ENCODE data around the gene CACNA2D1. TPM values are rescaled to one million over a fixed set of nuclear protein-coding genes. Genes with fewer than 3 reads are reported as not detected.

The CACNA2D1 gene
- total RNA-seq, 1 experiment from 2014 or later: 0.27 TPM

DNA sequence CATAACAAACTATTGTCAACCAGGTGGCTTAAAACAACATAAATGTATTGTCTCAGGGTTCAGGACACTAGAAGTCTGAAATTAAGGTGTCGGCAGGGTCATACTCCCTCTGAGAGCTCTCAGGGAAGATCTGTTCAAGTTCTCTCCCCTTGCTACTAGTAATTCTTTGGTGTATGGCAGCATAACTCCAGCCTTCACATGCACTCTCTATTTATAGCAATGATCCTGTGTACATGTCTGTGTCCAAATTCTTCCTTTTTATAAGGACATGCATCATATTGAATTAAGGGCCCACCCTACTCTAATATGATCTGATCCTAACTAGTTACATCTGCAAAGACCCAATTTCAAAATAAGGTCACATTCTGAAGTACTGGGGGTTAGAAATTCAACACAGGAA lies 27.2 kb downstream of the CACNA2D1 start:
- no peak overlapping the region for H3K4me3 ChIP-seq (replicated peaks in 1 of 2; ENCODE audit: low read depth in 1 of 2, low read length in 2 of 2)
- DNase-seq (ENCODE audit: low read depth, low spot score) (no peak), ATAC-seq (no peak)
- H4K20me1 ChIP-seq (ENCODE audit: insufficient read depth): no peaks in the 10 kb centered on the region
- no peak overlapping the region for H3K4me2 ChIP-seq (ENCODE audit: low read length)
- ChIA-PET RAD21 (ENCODE audit: low non-redundant PET in 1 of 2, low total read pairs in 2 of 2, uncharacterized antibody in 2 of 2, unreplicated experiment in 2 of 2) (no interaction called here), CTCF (no interaction called here), POLR2A (no interaction called here)
- BruUV-seq (replicated peaks): no TSS peak
- H3K9me2 ChIP-seq (ENCODE audit: insufficient read depth): no peaks in the 10 kb centered on the region
- no peaks in the 10 kb centered on the region for H3K4me1 ChIP-seq (ENCODE audit: control insufficient read depth in 1 of 2, insufficient read depth in 2 of 2, low read length in 2 of 2)
- TF ChIP-seq, protein P1, sequence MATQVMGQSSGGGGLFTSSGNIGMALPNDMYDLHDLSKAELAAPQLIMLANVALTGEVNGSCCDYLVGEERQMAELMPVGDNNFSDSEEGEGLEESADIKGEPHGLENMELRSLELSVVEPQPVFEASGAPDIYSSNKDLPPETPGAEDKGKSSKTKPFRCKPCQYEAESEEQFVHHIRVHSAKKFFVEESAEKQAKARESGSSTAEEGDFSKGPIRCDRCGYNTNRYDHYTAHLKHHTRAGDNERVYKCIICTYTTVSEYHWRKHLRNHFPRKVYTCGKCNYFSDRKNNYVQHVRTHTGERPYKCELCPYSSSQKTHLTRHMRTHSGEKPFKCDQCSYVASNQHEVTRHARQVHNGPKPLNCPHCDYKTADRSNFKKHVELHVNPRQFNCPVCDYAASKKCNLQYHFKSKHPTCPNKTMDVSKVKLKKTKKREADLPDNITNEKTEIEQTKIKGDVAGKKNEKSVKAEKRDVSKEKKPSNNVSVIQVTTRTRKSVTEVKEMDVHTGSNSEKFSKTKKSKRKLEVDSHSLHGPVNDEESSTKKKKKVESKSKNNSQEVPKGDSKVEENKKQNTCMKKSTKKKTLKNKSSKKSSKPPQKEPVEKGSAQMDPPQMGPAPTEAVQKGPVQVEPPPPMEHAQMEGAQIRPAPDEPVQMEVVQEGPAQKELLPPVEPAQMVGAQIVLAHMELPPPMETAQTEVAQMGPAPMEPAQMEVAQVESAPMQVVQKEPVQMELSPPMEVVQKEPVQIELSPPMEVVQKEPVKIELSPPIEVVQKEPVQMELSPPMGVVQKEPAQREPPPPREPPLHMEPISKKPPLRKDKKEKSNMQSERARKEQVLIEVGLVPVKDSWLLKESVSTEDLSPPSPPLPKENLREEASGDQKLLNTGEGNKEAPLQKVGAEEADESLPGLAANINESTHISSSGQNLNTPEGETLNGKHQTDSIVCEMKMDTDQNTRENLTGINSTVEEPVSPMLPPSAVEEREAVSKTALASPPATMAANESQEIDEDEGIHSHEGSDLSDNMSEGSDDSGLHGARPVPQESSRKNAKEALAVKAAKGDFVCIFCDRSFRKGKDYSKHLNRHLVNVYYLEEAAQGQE (IDR thresholded peaks at IDR 0.05; ENCODE audit: low read depth): no peak
- TF ChIP-seq JUND (IDR thresholded peaks at IDR 0.05): no peak
- TF ChIP-seq CEBPB (IDR thresholded peaks at IDR 0.05; ENCODE audit: low read depth): no peak
- no peak for TF ChIP-seq CTCF (IDR thresholded peaks at IDR 0.05 in 2 of 3, conservative IDR thresholded peaks at IDR 0.05 in 1 of 3; ENCODE audit: borderline replicate concordance in 1 of 3, insufficient read depth in 1 of 3, low read depth in 2 of 3, low read length in 2 of 3)
- TF ChIP-seq ZNF274 (IDR thresholded peaks at IDR 0.05; ENCODE audit: low read depth, low read length): no peak
- TF ChIP-seq SRF (IDR thresholded peaks at IDR 0.05; ENCODE audit: low read depth): no peak
- TF ChIP-seq, protein P2, sequence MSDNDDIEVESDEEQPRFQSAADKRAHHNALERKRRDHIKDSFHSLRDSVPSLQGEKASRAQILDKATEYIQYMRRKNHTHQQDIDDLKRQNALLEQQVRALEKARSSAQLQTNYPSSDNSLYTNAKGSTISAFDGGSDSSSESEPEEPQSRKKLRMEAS (IDR thresholded peaks at IDR 0.05): no peak
- intact Hi-C loops (cut with micrococcal nuclease): no loop called here
- no peaks in the 10 kb centered on the region for H3K27me3 ChIP-seq (ENCODE audit: insufficient read depth, low read length)
- H3K79me2 ChIP-seq (ENCODE audit: insufficient read depth, low read length): no peaks in the 10 kb centered on the region
- no peak overlapping the region for H2AFZ ChIP-seq (ENCODE audit: low read depth, low read length, poor library complexity, severe bottlenecking)
- H3K27ac ChIP-seq (ENCODE audit: low read depth, low read length): no peak overlapping the region
- H3K9ac ChIP-seq (ENCODE audit: low read length): no peak overlapping the region
- no peaks in the 10 kb centered on the region for H3K36me3 ChIP-seq (ENCODE audit: control insufficient read depth in 1 of 2, insufficient read depth in 2 of 2, low read length in 2 of 2)
- H3K9me3 ChIP-seq (ENCODE audit: control insufficient read depth in 1 of 2, insufficient read depth in 1 of 2, low read depth in 1 of 2, low read length in 2 of 2): no peaks in the 10 kb centered on the region

Measured in HCT116 (cell line).